Neural progenitor cell (in vitro differentiated cells): Measurements from ENCODE around the gene LGMN.

ENCODE experiments used
- EZH2 ChIP-seq: fragments of 200-600 bp; sonication (generic); IDR thresholded peaks from 2 replicates; pipeline ENCODE4 v1.6.1; 2017; ENCODE audit warnings: antibody characterized with exemption, mild to moderate bottlenecking, moderate library complexity
- TF ChIP-seq, protein P1 (sequence below): fragments of 200-600 bp; sonication (generic); IDR thresholded peaks from 2 replicates; pipeline ENCODE4 v1.5.1; 2017; ENCODE audit warnings: antibody characterized with exemption, mild to moderate bottlenecking

DNA sequence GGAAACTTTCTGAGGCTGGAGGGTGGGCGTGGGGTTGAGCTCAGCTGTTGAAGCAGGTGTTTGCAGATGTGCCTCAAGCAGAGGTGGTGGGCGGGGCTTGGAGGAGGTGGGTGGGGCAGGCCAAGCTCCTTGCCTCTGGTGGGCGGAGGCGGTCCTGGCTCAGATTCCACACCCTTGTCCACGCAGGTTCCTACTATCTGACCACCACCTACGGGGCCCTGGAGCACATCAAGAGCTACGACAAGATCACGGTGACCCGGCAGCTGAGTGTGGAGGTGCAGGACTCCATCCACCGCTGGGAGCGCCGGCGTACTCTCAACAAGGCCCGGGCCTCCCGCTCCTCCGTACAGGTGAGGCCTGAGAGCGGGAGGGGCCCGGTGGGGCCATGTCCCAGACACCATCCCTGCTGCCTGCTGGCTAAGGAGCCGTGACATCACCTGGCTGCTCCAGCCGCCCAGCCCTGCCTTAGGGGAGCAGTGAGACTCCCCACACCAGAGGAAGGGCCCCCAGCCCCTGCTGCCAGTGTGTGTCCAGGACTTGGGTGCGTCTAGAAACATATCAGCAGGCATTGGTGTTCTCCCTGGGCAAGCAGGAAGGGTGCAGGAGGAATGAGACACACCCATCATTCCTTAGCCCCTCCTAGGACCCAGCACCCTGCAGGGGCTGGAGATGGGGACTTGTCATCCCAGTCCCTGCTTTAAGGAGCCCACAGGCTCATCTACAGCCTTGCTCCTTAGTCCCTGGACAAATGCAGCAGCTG, 63.4 kb downstream of the LGMN start:
- no peak for TF ChIP-seq EZH2
- TF ChIP-seq, protein P1, sequence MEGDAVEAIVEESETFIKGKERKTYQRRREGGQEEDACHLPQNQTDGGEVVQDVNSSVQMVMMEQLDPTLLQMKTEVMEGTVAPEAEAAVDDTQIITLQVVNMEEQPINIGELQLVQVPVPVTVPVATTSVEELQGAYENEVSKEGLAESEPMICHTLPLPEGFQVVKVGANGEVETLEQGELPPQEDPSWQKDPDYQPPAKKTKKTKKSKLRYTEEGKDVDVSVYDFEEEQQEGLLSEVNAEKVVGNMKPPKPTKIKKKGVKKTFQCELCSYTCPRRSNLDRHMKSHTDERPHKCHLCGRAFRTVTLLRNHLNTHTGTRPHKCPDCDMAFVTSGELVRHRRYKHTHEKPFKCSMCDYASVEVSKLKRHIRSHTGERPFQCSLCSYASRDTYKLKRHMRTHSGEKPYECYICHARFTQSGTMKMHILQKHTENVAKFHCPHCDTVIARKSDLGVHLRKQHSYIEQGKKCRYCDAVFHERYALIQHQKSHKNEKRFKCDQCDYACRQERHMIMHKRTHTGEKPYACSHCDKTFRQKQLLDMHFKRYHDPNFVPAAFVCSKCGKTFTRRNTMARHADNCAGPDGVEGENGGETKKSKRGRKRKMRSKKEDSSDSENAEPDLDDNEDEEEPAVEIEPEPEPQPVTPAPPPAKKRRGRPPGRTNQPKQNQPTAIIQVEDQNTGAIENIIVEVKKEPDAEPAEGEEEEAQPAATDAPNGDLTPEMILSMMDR: no peak
